ENCODE results near the gene FADS2. TPM values are rescaled to one million over a fixed set of nuclear protein-coding genes. Genes with fewer than 3 reads are reported as not detected.

Gene FADS2
- polyA plus RNA-seq, 1 donor (not counting 4 experiments of a cell fraction or from before 2014, with no cell fraction given): 196 TPM

- H3K4me3 ChIP-seq (ENCODE audit: control insufficient read depth in 2 of 3, extremely low read depth in 1 of 3, insufficient read depth in 2 of 3, low read depth in 1 of 3, low read length in 3 of 3): no peak overlapping the region
- no peaks in the 10 kb centered on the region for H3K79me2 ChIP-seq (ENCODE audit: control insufficient read depth, insufficient read depth, low read length)
- H3K36me3 ChIP-seq (ENCODE audit: control insufficient read depth in 2 of 2, extremely low read depth in 1 of 2, insufficient read depth in 2 of 2, low read length in 2 of 2): no peaks in the 10 kb centered on the region
- no peaks in the 10 kb centered on the region for H3K9me1 ChIP-seq (ENCODE audit: control insufficient read depth, extremely low read depth, insufficient read depth, low read length)
- no peak for TF ChIP-seq CTCF (optimal IDR thresholded peaks at IDR 0.05 in 1 of 3, IDR thresholded peaks at IDR 0.05 in 1 of 3, conservative IDR thresholded peaks at IDR 0.05 in 1 of 3; ENCODE audit: extremely low read depth in 1 of 3, insufficient read depth in 2 of 3, low read length in 3 of 3)
- no peak for TF ChIP-seq EZH2 (IDR thresholded peaks at IDR 0.05; ENCODE audit: low read length)
- peaks cover 6% of the 10 kb centered on the region for H3K27me3 ChIP-seq (ENCODE audit: control insufficient read depth, extremely low read depth, insufficient read depth, low read length)
- DNase-seq (ENCODE audit: low read depth, low spot score): no peak
- no peaks in the 10 kb centered on the region for H4K20me1 ChIP-seq (ENCODE audit: control insufficient read depth, extremely low read depth, insufficient read depth, low read length)
- dilution Hi-C loops (cut with MboI; ENCODE audit: extremely low pct_ligation_motif_present, low sequenced_read_pairs): loop anchor here (25.0 kb wide), 1 partner anchor 187 kb away; no protein-coding TSS in a partner anchor
- FAIRE-seq: no peak
- H3K9me3 ChIP-seq (ENCODE audit: control insufficient read depth, low read depth, low read length): no peaks in the 10 kb centered on the region
- H3K4me2 ChIP-seq (ENCODE audit: control insufficient read depth, extremely low read depth, insufficient read depth, low read depth, low read length): no peak overlapping the region
- no peaks in the 10 kb centered on the region for H3K4me1 ChIP-seq (ENCODE audit: control insufficient read depth, extremely low read depth, insufficient read depth, low read length)
- H2AFZ ChIP-seq (ENCODE audit: control insufficient read depth, low read length): no peak overlapping the region
- H3K27ac ChIP-seq (ENCODE audit: control insufficient read depth, insufficient read depth, low read length): no peak overlapping the region
- H3K9ac ChIP-seq (ENCODE audit: control insufficient read depth, extremely low read depth, insufficient read depth, low read length): no peak overlapping the region
Observed at GRCh38 chr11:61900251-61900650, 72.2 kb downstream of the FADS2 start.

- Histone ChIP-seq H3K36me3 (ENCODE audit: control insufficient read depth in 2 of 2, extremely low read depth in 1 of 2, insufficient read depth in 2 of 2, low read length in 2 of 2) (no peaks in the 10 kb centered on the region), H3K9me3 (ENCODE audit: control insufficient read depth, low read depth, low read length) (no peaks in the 10 kb centered on the region), H3K79me2 (ENCODE audit: control insufficient read depth, insufficient read depth, low read length) (no peaks in the 10 kb centered on the region), H4K20me1 (ENCODE audit: control insufficient read depth, extremely low read depth, insufficient read depth, low read length) (no peaks in the 10 kb centered on the region), H3K9ac (ENCODE audit: control insufficient read depth, extremely low read depth, insufficient read depth, low read length) (no peak overlapping the region), H3K4me2 (ENCODE audit: control insufficient read depth, extremely low read depth, insufficient read depth, low read depth, low read length) (no peak overlapping the region), H3K9me1 (ENCODE audit: control insufficient read depth, extremely low read depth, insufficient read depth, low read length) (no peaks in the 10 kb centered on the region), H3K4me1 (ENCODE audit: control insufficient read depth, extremely low read depth, insufficient read depth, low read length) (no peaks in the 10 kb centered on the region), H3K4me3 (ENCODE audit: control insufficient read depth in 2 of 3, extremely low read depth in 1 of 3, insufficient read depth in 2 of 3, low read depth in 1 of 3, low read length in 3 of 3) (no peak overlapping the region), H3K27ac (ENCODE audit: control insufficient read depth, insufficient read depth, low read length) (no peak overlapping the region), H2AFZ (ENCODE audit: control insufficient read depth, low read length) (no peak overlapping the region), H3K27me3 (ENCODE audit: control insufficient read depth, extremely low read depth, insufficient read depth, low read length) (peaks cover 6% of the 10 kb centered on the region)
- DNase-seq (ENCODE audit: low read depth, low spot score): no peak
- TF ChIP-seq CTCF (optimal IDR thresholded peaks at IDR 0.05 in 1 of 3, IDR thresholded peaks at IDR 0.05 in 1 of 3, conservative IDR thresholded peaks at IDR 0.05 in 1 of 3; ENCODE audit: extremely low read depth in 1 of 3, insufficient read depth in 2 of 3, low read length in 3 of 3): no peak
- no peak for TF ChIP-seq EZH2 (IDR thresholded peaks at IDR 0.05; ENCODE audit: low read length)
- dilution Hi-C loops (cut with MboI; ENCODE audit: extremely low pct_ligation_motif_present, low sequenced_read_pairs): loop anchor here (25.0 kb wide), 1 partner anchor 186 kb away; no protein-coding TSS in a partner anchor
- no peak for FAIRE-seq
Observed at GRCh38 chr11:61901397-61901796, 73.3 kb downstream of the FADS2 start.
